HG02938 (cell line): ENCODE measurements around the gene EFL1.

Source experiments
- ATAC-seq: cut with Tn5 transposase; IDR thresholded peaks from one replicate; pipeline ENCODE4 v1.9.1; 2021; ENCODE audit warnings: mild to moderate bottlenecking, moderate library complexity; ENCODE audit not compliant: unreplicated experiment

The EFL1 gene

GRCh38 chr15:82127581-82127980 lies 135.0 kb downstream of the EFL1 start:
- no peak for ATAC-seq

- no peak for ATAC-seq
Observed at GRCh38 chr15:82126346-82126745, 136.2 kb downstream of the EFL1 start.

GRCh38 chr15:82124331-82125263 lies 137.9 kb downstream of the EFL1 start:
- ATAC-seq: no peak

GRCh38 chr15:82122746-82123400 lies 139.7 kb downstream of the EFL1 start:
- no peak for ATAC-seq

- no peak for ATAC-seq
Observed at GRCh38 chr15:82118040-82118439, 144.5 kb downstream of the EFL1 start.

GRCh38 chr15:82117296-82117695 lies 145.2 kb downstream of the EFL1 start:
- ATAC-seq: no peak

GRCh38 chr15:82114660-82115059 lies 147.9 kb downstream of the EFL1 start:
- ATAC-seq: no peak

GRCh38 chr15:82113106-82113715 lies 149.3 kb downstream of the EFL1 start:
- ATAC-seq: no peak

- ATAC-seq: no peak
Observed at GRCh38 chr15:82111918-82112317, 150.6 kb downstream of the EFL1 start.

GRCh38 chr15:82110144-82110543 lies 152.4 kb downstream of the EFL1 start:
- no peak for ATAC-seq

- no peak for ATAC-seq
Observed at GRCh38 chr15:82108489-82109078, 153.9 kb downstream of the EFL1 start.

GRCh38 chr15:82106679-82107078 lies 155.9 kb downstream of the EFL1 start:
- ATAC-seq: no peak

- no peak for ATAC-seq
Observed at GRCh38 chr15:82105451-82106215, 156.9 kb downstream of the EFL1 start.

GRCh38 chr15:82103468-82103867 lies 159.1 kb downstream of the EFL1 start:
- no peak for ATAC-seq

GRCh38 chr15:82100111-82100929 lies 162.2 kb downstream of the EFL1 start:
- no peak for ATAC-seq

- no peak for ATAC-seq
Observed at GRCh38 chr15:82098674-82099073, 163.9 kb downstream of the EFL1 start.

- ATAC-seq: no peak
Observed at GRCh38 chr15:82095803-82096202, 166.7 kb downstream of the EFL1 start.

- ATAC-seq: no peak
Observed at GRCh38 chr15:82093774-82094211, 168.7 kb downstream of the EFL1 start.

GRCh38 chr15:82093325-82093724 lies 169.2 kb downstream of the EFL1 start:
- no peak for ATAC-seq
